Hematopoietic multipotent progenitor cell treated with erythropoietin and hydrocortisone succinate and interleukin-3 and kit ligand, for 6 days (in vitro differentiated cells): ENCODE measurements around the gene KSR1.

Source experiments
- DNase-seq: peaks from one replicate; pipeline ENCODE4 v3.0.0-alpha.2; 2015

KSR1 gene

DNA sequence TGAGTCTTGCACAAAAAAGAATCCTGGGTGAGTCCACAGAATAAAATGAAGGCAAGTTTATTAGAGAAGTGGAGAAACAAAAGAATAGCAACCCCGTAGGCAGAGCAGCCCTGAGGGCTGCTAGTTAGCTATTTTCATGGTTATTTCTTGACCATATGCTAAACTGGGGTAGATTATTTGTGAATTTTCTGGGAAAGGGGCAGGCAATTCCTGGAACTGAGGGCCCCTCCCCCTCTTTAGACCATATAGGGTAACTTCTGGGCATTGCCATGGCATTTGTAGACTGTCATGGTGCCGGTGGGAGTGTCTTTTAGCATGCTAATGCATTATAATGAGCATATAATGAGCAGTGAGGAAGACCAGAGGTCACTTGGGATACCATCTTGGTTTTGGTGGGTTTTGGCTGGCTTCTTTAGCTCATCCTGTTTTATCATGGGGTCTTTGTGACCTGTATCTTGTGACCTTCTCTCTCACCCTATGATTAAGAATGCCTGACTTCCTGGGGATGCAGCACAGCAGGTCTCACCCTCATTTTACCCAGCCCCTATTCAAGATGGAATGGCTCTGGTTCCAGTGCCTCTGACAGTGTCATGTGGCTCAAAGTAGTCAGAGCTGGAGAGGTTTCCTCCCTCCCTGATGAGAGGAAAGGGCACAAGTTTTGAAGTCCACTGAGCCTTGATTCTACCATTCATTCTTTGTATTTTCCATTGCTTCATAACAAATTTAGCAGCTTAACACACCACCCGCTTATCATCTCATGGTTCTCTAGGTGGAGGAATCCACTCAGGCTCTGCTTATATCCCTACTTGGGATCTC lies 119.1 kb downstream of the KSR1 start:
- DNase-seq, result peak; percentile 43

DNA sequence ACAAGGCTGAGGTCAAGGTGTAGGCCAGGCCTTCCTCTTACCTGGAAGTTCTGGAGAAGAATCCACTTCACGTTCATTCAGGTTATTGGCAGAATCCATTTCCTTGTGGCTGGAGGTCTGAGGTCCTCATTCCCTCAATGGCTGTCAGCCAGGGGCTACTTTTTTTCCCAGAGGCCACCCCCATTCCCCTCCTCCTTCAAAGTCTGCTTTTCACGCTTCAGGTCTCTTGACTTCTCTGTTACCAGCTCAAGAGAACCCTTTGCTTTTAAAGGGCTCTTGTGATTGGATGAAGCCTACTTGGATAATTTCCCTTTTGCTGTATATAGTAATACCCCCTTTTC lies 119.6 kb downstream of the KSR1 start:
- DNase-seq, result no peak

DNA sequence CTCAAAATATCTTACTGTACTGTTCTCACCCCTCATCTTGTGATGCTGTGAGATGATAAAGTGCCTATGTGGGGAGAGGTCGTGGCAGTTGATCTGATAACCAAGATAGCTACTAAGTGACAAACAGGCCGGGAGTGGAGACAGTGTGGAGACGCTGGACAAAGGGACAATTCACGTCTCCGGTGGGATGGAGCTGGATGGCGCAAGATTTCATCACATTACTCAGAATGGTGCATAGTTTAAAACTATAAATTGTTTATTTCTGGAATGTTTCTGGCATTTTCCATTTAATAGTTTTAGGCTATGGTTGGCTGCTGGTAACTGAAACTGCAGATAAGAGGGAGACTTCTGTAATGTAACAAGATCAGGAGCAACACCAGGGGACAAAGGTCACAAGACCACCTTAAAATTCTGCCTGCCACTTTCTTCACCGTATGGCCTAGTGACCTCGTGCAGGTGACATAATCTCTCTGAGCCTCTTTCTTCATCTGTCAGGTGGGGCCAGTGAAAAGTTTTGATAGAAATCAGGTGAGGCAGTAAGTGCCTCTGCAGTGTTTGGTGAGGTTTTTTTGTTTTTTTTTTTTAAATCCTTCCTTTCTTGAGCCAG lies 120.3 kb downstream of the KSR1 start:
- DNase-seq, result no peak

DNA sequence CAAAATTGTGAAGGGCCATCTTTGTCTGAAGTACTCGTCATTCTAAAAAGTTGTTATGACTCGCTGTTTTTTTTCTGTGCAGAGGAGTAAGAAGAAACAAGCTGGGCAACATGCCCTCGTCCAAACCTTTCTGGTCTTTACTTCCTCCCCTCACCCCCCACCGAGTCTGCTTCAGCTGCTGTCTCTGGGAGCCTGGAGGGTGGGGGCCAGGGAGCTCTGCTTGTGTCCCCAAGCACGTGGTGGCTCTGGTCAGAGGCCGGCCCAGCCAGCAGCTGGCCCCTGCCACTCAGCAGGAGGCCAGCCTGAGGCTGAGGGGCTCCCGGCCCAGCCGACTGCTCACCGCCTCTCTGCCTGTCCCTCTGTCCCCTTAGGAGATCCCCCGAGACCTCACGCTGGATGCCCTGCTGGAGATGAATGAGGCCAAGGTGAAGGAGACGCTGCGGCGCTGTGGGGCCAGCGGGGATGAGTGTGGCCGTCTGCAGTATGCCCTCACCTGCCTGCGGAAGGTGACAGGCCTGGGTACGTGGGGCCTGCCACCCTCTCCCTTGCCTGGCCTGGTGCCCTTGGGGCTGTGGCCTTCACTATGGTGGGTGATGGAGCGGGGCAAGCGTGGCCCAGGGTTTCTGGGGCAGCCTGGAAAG lies 121.0 kb downstream of the KSR1 start:
- DNase-seq, result peak; percentile 62

DNA sequence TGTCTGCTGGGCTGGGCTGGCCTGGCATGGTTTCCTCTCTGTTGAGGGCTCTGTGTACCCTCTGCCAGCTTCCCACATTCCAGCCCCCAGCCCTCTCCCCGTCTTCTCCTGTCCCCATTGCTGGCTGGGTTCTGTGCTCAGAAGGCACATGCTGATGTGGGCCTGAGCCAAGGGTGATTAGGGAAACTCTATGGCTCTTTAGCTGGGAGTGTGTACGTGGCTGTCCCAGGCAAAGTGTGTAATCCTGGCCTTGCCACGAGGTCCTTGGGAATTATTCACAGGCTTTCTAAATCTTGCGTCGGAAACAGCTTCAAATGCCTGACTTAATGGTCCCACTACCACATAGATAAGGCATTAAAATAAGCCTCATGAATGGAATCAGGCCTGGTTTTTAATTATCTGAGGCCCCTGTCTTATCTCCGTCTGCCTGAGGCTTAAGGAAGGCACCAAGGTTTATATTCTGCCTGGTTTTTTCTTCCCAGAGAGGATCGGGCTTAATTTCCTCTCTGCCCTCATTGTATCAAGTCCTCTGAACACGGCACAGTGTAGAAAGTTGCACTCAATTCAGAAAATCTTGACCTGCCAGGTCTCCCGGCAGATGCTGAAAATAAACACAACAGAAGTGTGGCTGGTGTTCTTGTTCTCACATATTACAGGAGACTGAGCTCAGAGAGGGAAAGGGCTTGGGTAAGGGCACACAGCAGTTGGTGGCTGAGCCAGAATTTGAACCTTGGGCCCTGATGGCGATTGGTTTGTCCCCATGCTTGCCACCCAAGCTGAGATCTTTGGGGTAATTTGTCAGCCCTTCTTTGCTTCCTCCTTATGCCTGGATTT lies 121.9 kb downstream of the KSR1 start:
- DNase-seq, result peak; percentile 68

DNA sequence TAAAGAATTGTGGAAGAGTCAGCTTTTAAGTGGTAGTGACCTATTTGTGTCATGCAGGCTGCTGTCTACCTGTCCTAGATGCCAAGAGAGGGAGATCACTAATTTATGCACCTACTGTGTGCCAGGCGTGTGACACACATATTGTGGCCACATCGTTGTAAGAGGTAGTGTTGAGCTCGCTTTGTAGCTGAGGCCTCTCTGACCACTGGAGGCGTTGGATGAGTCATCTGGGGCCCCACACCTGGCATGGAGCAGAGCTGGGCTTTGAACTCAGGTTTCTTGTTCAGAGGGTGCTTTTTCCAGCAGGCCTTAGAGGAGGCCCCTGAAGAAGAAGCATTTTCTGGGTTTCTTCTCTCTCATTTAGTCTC lies 122.5 kb downstream of the KSR1 start:
- no peak for DNase-seq

DNA sequence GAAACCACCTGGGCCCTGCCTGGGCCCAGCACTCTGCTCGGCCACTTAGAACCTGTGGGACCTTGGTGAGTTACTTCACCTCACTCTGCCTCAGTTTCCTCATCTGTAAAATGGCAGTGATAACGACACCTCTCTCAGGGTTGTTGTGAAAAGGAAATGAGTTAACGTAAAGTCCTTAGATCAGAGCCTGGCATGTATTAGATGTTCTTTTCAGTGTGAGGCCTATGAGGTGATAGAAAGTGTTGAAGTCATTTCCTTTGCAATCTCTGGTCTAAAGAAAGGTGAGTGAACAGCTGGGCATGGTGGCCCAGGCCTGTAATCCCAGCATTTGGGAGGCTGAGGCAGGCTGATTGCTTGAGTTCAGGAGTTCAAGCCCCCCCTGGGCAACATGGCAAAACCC lies 123.1 kb downstream of the KSR1 start:
- DNase-seq, result no peak

DNA sequence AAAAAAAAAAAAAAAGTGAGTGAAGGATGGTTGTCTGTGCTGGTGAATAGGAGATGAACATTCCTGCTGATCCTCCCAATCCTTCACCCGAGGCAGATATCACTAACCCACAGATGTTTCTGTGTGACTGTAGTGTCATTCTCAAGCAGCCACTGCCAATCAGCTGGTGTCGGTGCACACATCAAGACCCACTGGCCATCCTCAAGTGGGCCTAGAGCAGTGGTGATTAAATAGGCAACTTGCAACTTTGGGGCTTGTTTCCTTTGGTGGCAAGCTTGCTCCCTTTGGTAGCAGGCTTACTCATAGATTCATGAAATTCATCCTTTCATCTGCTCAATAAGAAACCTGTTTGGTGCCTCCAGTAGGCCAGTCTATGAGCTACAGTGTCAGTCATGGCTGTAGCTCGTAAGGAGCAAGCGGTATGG lies 123.7 kb downstream of the KSR1 start:
- peak; percentile 74 for DNase-seq

DNA sequence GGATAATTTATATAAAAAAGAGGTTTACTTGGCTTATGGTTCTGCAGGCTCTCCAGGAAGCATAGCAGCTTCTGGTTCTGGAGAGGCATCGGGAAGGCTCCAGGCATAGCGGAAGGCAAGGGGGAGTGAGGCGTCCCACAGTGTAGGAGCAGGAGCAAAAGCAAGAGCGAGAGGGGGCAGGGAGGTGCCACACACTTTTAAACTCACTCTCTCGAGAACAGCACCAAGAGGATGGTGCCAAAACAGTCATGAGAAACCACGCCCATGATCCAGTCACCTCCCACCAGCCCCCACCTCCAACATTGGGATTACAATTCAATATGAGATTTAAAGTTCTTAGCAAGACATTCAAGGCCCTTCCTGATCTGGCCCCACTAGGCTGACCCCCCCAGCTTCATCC lies 124.8 kb downstream of the KSR1 start:
- no peak for DNase-seq

DNA sequence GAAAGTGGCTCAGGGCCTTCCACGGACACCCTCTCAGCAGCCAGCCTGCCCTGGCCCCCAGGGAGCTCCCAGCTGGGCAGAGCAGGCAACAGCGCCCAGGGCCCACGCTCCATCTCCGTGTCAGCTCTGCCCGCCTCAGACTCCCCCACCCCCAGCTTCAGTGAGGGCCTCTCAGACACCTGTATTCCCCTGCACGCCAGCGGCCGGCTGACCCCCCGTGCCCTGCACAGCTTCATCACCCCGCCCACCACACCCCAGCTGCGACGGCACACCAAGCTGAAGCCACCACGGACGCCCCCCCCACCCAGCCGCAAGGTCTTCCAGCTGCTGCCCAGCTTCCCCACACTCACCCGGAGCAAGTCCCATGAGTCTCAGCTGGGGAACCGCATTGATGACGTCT lies 126.4 kb downstream of the KSR1 start:
- peak; percentile 38 for DNase-seq

DNA sequence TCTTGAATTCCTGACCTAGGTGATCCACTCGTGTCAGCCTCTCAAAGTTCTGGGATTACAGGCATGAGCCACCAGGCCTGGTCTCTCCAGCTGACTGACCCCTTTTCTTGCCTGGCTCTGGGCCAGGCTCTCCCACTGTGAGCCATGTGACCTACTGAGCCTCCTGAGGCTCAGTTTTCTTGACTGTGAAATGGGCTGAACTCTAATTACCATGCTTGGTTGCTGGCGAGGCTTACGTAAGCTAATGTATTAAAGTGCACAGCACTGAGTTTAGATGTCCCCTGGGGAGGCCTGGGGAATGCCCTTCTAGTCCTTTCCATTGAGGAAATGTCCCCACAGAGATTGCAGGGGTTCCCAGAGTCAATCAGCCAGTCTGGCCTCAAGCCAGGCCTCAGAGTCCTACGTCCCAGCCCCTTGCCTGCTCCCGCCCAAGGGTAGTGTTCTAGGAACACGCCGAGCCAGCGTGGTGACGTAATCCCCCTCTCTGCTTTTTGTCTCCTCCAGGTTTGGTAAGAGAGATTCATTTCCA lies 129.0 kb downstream of the KSR1 start:
- DNase-seq, result no peak

DNA sequence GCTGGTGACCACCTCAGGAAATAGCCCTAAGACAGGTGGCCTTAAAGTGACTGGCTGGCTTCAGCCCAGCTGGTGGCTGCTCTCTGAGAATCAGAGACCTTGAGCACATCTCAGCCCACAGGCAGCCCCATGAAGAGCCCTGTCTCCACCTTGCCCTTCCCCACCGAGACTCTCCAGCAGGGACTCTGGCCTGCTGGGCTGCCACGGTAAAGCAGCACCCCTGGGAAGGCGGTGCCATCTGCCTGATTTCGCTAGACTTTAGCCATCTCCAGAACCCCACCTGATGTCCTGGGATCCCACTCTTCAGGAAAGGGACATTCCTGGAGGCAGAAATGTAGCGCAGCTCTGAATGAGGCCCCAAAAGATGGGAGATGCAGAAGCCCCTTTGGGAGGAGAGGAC lies 129.5 kb downstream of the KSR1 start:
- no peak for DNase-seq

DNA sequence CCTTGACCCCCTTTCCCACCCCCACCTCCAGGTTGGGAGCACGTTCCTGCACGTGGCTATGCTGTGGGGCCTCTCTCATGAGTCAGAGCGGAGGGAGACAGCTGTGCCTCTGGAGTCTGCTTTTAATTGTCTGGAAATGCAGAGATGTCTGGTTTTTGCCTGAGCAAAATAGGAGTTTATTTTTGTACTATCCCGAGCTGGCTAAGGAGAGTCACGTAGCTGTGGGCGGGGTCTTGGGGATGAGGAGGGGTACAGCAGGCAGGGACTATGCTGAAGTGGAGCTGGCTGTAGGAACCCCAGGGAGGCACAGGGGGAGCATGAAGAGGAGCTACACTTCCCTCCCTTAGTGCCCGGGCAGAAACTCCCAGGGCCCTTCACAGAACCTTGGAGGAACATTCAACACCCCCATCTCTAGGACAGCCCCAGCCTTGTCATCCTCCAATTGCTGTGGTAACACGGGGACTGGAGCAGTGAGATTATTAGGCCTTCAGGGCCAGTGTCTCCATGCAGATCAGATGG lies 130.0 kb downstream of the KSR1 start:
- peak; percentile 91 for DNase-seq

DNA sequence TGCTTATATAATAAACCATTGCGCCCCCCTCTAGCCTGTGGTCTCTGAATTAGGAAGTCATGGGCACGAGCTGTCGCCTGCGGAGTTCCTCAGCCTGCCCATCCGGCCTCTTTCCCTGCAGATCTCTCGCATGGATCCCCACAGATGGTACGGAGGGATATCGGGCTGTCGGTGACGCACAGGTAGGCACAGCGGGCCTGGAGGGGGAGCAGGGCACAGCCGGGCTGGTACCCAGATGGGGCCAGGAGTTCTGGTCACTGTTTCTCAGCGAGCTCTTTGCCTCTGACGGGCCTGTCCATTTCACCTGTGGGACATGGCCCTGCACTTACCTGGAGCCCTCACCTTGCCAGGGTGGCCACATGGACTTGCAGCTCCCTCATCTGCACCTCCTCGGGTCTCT lies 132.1 kb downstream of the KSR1 start:
- no peak for DNase-seq

DNA sequence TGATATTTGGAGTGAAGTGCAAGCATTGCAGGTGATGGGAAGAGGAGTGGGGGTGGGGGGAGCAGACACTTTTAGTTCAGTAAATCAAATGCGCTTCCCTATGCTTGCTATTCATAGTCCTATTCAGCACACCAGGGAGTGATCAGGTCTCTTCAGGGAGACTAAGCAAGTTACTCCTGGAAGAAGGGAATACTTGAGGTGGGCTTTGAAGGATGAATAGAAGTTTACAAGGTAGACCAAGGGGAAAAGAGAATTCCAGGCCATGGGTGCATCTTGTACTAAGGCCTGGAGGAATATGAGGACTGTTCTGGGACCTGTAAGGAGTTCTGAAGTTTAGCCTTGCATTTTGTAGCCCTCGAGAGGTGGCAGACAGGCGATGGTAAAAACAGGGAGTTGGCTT lies 134.6 kb downstream of the KSR1 start:
- no peak for DNase-seq

DNA sequence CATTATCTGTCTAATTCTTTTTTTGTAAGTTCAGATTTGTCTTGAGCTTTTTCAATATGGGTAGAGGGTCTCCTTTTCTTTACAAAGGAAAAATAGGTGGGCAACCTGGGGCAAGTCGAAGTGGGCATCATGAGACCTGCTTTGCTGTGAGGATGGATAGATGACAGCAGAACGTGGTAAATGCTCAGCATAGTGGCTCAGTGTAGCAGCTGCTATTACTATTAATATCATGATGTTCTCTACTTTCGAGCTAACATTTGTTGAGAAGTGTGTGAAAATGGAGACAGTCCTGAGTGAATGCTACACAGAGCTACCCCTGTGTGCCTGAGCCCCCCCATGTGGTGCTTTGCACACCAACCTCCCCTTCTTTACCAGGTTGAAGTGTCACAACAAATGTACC lies 135.7 kb downstream of the KSR1 start:
- DNase-seq, result no peak

DNA sequence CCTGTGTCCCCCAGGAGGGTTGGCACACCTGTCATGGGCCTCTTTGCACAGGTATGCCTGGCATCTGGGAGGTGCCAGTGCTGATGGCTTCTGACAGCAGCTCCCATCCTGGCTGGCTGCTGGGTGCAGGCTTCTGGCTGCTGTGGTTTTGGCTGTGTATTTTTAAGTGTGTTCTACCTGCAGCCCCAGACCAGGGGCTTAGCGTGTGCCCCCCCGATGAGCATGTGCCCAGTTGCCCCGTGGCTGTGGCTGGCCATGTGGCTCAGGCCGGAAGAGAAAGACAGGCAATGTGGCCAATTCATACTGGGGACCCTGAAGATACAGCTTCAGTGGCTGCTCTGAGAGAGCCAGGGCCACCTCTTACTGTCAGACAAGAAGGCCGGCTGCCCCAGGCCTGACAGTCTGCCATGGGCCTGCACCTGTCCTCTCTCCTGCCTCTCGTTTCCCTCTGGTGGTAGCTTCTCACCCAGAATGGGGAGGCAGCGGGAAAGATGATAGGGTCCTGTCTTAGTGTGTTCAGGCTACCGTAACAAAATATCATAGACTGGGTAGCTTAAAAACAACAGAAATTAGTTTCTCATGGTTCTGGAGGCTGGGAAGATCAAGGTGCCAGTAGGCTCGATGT lies 137.1 kb downstream of the KSR1 start:
- DNase-seq, result no peak

DNA sequence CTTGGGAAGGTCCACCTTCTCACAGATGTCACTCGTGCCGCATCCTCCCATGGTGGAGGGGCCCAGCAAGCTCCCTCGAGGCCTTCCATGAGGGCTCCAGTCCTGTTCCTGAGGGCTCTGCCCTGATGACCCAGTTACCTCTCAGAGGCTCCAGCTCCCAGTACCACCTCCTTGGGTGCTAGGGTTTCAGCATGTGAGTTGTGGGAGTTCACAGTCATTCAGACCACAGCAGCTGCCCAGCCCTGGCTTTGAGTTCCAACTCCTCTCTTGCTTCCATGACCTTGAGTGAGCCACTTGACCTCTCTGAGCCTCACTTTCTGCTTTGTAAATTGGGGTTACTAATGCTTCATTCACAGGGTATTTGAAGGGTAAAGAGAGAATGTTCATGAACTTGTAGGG lies 137.6 kb downstream of the KSR1 start:
- no peak for DNase-seq

DNA sequence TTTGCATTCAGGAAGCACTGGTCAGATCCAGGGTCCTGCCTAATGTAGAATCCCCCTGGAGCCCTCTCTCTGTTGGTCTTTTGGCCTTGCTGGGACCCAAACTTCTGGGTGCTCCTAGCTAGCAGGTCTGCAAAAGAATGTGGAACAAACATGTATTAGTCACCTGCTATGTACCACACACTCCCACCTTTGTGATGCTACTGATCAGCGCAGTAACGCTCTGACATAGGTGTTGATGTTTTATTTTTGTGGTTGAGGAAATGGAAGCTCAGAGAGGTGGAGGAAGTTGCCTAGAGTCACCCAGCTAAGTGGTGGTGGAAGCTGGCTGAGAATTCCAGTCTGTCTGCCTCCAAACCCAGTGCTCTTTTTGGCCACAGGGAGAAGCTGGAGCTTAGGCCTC lies 139.0 kb downstream of the KSR1 start:
- DNase-seq, result no peak

DNA sequence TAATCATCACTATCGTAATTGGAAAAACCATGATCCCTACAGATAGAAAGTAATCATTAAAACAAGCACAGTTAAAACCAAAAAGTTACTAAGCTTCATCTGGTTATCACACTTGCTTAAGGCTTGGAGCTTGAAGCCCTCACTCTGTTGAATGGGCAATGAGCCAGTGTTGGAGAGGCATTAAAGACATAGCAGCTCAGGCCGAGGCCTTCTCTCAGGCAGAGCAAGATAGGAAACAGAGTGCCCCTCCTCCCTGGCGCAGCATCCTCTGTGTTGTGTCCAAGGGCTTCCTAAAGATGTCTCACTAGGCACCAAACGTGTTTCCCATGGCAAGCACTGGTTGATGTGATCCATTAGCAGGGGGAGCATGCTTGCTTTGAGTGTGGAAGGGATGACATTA lies 139.8 kb downstream of the KSR1 start:
- peak; percentile 90 for DNase-seq

DNA sequence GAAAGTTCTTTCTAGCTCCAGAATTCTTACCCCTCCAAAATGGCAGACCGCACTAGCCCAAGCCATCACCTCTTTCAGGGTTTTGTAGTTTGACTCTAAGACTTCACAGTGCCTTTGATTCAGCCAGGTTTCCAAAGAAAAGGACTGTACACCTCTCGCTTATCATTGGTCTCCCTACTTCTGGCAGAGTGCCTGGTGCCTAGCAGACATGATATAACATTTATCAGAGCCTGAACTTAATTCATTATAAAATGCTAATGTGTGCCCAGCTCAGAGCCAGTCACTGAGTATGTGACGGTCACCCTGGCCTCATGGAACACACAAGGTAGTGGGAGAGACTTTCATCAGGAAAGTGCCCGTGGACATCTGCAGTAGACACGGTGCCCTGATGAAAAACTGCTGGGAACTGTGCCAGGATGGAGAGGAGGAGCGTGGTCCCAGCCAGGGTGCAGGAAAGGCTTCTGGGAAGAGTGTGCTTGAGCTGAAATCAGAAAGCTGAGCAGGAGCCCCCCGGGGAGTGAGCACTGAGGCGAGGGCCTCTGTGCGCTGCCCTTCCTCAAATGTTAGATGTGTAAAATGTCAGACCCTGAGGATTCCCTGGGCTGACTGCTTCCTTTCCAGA lies 140.4 kb downstream of the KSR1 start:
- DNase-seq, result peak; percentile 84

DNA sequence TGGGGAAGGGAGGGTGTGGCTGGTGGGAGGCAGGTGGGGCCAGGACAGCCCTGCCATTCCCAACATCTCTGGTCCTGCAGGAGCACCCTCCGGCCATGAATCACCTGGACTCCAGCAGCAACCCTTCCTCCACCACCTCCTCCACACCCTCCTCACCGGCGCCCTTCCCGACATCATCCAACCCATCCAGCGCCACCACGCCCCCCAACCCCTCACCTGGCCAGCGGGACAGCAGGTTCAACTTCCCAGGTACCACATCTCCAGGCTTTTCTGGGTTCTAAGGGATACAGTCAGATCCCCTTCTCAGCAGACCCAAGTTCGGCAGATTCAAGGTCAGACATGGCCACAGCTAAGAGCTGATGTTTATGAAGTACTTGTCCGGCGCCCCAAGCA lies 140.9 kb downstream of the KSR1 start:
- no peak for DNase-seq
